Ammon's horn (tissue), 1 donor: ENCODE data around the gene HOXA6.

Experiments used
- DNase-seq: peaks from one replicate; pipeline ENCODE4 v3.0.0-alpha.2; 2016; ENCODE audit warnings: low spot score

Gene HOXA6

DNA sequence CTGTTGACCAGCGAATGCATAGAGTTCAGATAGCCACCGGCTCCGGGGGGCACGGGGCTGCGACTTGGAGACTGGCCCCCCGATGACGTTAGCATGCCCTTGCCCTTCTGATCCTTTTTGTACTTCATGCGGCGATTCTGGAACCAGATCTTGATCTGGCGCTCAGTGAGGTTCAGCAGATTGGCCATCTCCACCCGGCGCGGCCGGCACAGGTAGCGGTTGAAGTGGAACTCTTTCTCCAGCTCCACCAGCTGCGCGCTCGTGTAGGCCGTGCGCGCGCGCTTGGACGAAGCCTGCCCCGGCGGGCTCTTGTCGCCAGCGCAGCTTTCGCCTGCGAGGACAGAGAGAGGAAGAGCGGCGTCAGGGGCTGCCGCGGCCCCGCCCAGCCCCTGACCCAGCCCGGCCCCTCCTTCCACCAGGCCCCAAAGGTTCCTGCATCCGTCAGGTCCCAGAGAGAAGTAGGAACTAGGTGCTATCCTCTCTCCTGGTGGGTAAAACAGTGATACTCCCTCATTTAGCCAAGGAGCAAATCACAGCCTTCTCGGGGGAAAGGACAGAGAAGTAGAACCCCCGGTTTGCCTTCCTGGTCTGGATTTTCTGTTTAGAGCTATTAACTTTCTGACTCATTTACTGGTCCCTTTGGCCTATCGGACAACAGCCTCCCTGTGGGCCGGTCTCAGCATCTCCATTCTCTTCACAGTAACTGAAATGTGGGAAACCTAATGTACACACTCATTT is 39.0 kb downstream of the HOXA6 start:
- no peak for DNase-seq

DNA sequence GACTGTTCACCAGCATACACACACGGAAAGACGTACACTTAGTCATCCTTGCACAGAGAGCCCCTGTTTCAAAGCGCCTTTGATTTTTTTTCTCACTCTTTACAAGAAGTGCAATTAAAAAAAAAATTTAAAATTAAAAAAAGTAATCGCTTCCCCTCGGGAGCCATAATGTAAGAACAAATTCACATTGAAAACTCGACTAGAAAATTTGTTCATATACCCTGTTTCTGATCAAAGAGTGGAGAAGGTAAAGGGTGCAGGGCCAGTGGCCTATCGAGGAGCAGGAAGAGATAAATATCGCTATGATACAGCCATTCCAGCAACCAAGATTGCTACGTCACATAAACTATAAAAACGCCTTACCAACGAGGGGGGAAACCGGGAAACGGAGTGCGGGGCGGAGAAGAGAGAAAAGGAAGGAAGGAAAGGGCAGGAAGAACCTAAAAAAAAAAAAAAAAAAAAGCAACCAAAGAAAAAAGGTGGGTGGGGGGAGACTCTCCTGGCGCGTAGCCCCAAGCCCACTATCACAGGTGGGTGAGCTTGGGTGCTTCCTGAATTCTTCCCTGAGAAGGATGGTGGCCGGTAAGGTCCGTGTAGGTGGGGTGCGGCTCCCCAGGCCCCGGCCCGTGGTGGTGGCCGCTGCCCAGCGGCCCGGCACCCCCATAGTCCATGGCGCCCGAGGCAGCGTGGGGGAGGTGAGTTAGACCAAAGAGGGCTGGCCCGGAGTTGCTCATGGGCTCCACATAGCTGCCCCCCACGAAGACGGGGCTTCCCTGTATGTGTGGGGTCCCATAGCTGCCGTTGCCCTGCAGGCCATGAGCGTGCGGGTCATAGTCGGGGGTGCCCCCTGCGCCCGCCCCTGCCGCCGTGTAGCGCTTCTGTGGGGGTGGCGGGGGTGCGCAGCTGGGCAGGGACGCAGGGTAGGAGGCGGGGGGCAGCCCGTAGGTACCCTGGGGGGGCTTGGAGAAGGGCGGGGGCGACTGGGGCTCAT is 39.9 kb downstream of the HOXA6 start:
- DNase-seq, result no peak

DNA sequence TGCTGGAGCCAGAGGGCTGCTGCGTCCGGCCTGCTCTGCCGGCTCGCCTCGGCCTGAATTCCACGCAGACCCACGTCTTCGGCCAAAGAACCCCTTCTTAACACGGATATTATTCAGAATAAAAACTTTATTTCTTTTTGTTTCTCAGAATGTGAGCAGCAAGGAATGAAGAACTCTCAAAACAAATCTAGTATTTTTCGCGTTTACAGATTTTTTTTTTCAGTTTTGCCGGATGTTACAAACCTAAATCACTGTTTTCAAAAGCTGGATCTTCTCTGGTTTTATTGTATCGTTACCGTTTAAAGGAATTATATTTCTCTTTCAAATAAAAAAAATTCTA is 40.7 kb downstream of the HOXA6 start:
- DNase-seq, result no peak

DNA sequence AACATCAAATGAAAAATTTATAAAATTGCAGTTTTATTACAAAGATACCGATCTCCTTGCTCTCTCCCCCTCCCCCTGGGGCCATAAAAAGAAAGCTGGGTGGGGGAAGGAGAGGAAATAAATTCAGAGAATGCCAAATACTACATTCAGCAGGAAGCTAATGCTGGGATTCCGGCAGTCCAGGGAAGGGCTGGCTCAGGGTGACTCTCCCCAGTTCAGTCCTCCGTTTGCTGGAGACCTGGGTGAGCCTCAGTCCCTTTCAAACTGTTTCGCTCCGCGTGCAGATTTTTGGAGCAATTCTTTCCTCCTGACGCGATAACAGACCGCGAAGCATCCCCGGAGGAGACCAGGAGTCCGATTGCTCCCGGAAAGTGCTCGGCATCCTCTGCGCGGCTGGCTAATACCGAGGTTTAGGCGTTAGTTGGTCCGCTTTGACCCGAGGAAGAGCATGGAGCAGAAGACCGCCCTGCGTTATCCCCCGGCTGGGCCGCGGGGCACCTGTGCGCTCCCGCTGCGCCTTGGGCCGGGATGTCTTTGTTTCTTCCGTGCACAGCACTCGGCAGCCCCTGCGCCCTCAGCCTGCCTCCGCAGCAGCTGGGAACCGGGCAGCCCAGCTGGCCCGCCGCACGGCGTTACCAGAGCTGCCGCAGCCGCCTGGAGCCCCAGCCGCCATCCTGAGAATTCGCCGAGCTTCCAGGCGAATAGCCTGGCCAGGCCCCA is 41.2 kb downstream of the HOXA6 start:
- no peak for DNase-seq

DNA sequence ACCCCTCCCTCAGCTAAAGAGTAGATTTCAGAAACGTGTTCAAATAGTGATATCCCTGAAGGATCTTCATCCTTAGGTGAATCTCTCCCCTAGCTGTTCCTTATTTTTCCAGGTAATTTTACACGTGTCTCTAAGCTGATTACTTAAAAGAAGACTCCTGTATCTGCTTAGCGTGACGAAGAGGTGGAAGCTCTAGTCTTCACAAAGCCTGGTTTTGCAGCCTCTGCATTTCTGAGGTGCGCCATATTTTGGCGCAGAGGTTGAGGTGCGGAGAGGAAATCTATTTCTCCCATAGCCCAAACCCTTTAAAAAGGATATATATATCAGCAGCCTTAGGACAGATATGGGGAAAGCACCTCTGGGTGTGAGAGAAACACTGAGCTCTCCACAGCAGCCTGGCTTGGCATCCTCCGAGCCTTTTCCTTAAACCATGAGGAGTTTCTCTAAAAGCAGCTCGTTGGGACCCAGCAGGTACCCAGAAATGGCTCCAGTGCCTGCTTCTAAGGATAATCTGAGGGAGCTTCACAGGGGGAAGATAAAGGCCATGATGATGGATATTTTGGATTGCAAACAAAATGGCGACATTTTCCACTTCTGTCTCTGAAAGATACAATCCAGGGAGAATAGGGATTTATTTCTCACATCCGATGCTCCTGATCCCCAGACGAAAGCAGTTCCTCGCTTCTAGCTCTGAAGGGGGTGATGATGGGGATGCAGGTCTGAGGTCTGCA is 42.1 kb downstream of the HOXA6 start:
- DNase-seq, result no peak

DNA sequence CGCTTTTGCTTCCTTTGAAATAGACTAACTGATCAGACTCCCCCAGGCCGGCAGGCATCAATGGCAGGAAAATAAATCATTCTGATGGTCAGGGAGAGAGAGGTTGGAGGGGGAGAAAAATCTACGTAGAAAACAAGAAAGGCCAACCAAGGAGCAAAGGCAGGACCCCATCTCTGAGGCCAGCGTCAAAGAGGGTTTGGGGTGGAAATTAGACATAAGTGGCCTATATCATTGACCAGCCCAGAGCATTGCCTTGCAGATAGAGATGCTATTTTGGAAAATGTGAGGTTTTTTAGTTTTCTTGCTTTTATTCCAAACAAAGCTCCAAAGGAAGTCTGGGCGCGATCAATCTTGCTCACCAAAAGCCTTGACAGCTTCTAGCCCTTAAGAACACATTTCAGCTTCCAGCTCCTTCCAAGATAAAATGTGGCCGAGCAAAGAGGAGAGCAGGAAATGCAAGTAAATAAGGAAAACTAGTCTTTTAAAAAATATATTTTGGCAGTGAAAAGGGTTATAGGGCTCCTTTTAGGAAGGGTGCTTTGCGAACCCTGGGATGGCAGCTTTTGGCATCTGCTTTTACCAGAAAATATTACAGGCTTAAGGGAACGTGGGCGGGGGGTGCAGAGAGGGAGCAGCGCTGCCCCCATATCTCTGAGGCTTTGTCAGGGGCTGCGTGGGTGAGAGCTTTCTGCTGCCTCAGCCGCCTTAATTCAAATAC is 43.1 kb downstream of the HOXA6 start:
- no peak for DNase-seq

DNA sequence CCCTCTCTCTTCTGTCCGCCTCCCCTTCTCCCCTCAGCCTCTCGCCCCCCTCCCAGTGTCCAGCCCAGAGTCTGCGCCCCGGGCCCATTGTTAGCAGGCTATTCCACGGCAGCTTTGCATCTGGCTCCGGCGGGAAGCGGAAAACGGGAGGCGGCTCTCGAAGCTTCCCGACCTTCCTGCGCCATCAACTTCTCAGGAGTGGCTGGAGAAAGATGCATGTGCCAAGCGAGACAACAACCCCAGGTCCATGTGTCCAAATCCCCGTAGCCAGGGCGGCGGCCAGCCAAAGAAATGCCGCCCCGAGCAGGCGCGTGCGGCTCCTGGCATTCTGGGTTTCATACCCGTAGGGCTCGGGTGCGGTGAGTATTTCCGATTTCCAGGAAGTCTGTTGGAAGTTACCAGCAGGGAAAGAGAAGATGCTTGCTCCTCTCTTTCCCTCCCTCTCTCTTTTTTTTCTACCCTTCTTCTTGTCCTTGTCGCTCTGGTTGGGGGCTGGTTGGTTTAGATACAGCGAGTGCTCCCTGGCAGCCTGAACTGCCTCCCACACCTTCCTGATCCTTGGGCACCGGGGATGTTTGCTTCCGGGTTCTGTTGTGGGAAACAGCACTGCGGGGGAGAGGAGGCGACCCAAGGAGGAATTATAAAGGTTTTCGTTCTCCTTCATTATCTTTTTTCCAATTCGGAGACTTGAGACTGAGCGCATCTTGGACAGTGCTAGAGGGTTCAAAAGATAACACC is 43.9 kb downstream of the HOXA6 start:
- DNase-seq, result no peak

DNA sequence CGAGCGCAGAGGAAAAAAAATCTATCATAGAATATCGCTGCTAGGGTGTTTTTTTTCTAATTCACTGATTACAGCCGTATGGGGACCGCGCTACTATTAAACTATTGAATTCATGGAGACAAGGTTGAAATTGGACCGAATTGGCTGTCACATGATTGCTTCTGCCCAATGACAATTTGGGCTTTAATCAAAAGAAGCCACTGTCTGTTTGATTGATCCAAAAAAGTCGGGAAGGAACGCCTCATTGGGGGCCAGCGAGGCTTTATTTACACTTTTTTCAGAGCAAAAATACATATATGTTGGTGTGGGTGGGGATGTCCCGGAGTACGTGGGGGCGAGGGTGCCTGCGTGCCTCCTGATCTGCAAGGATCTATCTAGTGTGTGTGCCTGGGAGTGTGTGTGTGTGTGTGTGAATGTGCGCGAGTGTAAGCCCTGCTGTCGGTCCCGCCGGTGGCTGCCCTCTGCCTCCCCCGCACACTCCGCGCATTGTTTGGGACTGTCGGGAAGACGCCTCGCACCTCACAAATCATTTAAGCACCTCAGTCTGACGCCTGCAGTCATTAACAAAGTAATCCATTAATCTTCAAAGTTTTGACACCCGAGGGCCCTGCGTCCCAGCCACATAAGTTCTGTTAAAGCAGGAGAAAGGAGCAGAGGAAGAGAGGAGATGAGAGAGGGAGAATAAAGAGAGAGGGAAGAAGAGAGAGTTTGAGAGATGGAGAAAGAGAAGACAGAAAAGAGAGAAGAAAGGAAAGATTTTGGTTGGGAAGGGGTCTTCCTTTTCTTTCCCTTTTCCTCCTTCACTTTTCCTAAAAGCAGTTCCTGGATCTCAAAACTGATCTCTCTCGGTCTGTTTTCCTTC is 44.8 kb downstream of the HOXA6 start, which contains the start of gene HOXA2:
Gene HOXA2, minus strand, starts transcription at position 103 of the 862 bp plus-strand sequence. CDS start 183 bp downstream, outside the sequence.
- DNase-seq, result no peak

DNA sequence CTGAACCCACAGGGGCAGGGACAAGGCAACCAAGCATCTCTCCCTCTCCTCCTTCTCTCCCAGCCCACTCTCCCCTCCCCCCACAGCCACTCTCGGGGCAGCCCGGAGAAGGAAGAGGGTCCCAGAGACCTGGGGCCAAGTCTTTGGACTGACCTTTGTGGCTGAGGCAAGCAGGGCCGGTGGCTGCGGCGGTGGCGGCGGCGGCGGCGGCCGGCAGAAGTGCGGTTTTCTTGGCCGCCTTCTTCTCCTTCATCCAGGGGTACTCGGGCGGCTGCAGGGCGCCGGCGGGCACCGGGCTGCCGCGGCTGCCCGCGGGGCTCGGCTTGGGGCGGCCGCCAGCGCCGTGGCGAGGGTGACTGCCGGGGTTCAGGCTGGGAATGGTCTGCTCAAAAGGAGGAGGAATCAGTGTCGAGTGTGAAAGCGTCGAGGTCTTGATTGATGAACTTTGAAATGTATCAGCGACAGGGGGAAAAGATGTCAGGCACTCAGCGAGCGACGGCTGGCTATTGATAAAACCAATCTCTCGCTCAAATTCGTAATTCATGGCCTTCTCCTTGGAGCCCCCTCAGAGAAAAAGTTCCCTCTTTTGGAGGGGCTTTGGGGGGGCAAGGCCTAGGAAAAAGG is 45.5 kb downstream of the HOXA6 start:
- no peak for DNase-seq

DNA sequence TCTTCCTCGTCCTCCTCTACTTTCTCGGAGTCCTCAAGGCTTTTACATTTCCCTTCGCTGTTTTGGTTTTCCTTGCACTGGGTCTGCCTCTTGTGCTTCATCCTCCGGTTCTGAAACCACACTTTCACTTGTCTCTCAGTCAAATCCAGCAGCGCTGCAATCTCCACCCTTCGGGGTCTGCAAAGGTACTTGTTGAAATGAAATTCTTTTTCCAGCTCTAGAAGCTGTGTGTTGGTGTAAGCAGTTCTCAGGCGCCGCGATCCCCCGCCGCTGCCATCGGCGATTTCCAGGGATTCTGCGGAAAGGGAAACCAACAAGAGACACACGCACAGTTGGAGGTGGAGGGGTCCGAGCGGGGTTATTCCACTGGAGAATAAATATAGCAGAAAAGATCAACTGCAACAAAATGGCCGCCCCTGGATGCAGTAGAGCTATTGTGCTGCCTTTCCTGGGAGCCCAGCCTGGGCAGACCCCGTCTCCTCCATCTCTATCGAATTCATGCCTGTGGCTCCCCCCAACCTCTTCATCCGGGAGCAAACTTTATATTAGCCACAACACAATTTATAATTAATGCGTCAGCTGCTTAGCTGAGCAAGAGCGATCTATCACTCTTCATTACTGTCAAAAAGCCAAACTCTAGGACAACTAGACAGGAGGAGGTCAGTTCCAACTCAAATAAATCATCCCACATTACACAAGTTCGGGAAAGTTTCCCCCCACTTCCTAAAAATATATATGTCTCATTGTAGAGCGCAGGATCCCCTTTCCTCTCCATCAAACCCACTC is 46.2 kb downstream of the HOXA6 start:
- no peak for DNase-seq

DNA sequence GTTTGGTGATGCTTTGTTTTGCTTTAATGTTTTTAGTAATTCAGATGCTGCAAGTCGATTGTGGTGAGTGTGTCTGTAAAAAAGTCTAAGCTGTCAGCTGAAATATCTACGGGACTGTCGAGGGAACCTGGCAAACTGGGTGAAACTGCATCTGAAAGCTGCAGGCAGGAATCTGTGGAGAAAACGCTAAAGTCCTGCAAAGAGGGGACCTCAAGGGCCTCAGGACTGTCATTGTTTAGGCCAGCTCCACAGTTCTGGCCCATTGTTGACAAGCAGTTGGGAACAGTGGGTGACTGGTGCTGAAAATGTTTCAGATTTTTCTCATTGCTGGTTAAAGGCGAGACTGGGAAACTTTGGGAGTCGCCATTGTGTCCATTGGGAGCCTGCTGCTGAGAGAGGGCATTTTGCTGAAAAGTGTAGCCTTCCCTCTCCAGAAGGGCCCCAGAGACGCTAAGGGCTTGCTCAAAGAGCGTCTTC is 46.8 kb downstream of the HOXA6 start:
- DNase-seq, result no peak

DNA sequence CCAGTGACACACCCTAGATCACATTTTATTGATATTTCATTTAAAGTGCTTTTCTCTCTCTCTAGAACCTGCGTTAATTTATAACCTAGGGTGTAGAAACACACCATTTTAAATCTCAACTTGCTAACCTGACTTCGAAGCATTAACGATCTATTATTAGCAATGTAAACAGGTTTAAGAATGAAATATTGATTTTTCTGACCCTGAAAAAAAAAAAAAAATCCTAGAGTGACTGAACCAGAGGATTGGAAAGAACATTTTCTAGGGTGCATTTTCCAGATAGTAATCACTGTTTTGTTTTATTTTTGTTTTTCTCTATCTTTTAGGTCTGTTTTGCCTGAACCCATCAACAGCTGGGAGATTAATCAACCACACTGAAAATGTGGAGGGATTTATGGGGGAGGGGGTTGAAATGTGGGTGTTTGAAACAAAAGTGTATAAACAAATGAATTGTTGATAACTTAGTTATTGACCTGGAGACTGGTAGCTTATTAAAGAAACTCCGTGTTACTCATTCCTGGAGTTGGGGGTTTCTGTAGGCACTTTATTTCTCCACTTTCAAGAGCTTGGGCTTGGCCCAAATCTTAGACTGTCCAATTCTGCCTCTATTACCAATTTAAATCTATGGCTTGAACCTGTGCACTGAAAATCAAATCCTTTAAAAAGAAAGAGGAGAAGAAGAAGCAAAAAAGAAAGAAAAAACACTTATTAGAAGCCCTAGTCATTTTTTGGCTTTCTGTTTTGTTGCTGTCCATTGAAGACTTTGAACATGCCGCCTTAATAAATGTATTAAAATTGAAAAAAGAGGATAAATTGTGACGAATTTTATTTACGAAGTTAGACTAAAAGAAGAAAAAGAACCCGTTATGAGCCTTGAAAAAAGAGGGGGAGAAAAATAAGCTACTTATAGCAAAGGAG is 47.9 kb downstream of the HOXA6 start:
- no peak for DNase-seq

DNA sequence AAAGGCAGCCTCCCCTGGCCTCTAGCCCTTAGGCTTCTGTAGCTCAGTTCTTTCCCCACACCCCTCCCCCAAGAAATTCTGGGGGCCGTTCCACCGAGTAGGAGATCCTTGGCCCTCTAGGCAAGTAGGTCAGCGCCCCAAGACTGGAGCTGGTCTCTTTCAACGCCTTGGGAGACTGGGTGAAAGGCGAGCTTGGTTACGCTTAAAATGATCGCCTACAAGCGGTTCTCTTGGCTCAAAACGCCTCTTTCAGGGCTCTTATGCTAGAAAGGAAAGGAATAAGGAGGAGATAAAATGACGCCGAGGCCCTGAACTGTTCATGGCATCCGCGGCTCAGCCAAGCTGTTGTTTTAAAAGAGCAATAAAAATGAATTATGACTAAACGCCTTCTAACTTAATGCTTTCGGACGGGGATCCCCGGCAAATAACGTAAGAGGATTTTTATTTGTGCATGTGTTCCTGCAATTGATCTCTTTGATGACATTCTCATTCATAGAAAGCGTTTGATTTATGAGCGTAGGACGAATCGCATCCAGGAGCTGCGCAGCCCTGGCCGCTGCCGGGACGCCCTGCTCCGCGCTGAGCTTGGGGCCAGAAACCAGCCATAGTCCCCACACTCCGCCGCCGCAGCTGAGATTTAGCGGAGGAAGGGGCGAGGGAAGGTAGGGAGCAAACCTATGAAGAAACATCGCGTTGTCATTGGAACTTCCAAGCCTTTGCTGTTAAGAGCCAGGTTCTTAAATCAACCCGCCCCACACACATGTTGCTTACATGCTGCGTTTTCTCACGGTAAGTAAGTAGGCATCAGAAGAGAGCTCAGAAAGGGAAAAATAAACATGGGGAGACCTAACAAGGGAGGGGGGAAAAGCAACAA is 48.8 kb downstream of the HOXA6 start:
- no peak for DNase-seq

DNA sequence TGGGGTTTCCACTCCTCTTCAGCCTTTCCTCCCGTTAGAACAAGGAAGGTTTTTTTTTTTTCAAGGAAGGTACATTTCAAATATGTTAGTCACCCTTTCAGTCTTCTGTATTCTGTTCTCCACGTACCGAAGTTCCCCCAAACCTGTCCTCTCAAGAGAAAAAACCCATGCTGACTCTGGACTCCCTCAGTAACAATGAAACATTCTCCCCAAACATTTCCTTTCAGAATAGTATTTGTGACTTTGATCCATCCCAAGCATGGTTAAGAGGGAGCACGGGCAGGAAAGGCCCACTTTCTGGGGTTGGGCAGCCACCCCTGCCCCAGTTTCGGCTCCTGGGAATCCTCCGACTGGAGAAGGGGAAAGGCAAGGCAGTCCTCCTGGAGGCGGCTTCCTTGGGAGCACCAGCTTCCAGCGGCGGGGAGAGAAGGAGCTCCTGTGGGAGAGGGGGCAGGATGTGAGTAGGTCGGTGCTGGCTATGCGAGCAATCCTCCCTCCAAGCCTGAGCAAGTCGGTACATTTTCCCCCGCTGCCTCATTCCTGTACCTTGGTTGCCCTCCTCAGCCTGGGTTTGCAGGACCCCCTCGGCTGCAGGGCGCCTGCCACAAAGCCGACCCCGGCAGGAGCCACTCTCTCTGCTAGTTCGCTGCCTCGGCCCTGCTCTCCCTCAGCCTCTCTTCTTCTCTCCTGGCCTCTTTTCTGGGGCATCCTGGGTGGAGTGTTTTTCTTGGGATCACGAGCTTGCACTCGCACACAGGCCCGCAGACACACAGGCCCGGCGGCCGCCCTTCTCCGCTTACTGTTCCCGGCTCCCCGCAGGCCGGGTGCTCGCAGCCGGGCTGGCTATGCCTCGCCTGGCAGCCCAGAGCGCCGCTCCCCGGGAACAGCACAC is 49.6 kb downstream of the HOXA6 start:
- no peak for DNase-seq
